ENCODE data around the gene SKAP2.

SKAP2 gene

DNA sequence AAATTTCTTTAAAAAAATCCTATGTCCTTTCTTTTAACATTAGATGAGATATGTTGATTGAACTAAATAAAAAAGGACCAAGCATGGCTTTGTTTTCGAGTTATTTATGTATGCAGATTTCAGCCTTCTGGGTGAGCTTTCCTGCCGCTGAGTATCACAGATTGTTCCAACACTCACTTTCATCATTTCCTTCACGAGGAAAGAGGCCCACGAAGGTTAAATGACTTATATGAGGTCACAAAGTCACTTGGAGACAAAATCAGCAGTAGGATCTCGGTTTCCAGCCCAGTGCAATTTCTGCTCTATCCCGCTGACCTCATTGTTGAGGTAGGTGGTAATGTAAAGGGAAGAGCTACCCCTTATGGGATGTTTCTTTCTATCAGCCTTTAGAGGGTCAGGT is 226.8 kb downstream of the SKAP2 start:
- no peak for DNase-seq (ENCODE audit: low read depth in 2 of 2)

- no peak for DNase-seq (ENCODE audit: low read depth in 2 of 2)
Observed at GRCh38 chr7:26636808-26637207, 227.6 kb downstream of the SKAP2 start.

- DNase-seq (ENCODE audit: low read depth in 2 of 2) = no peak
Observed at GRCh38 chr7:26633557-26633956, 230.8 kb downstream of the SKAP2 start.

GRCh38 chr7:26631601-26632000 is 232.8 kb downstream of the SKAP2 start:
- DNase-seq (ENCODE audit: low read depth in 2 of 2) = no peak

DNA sequence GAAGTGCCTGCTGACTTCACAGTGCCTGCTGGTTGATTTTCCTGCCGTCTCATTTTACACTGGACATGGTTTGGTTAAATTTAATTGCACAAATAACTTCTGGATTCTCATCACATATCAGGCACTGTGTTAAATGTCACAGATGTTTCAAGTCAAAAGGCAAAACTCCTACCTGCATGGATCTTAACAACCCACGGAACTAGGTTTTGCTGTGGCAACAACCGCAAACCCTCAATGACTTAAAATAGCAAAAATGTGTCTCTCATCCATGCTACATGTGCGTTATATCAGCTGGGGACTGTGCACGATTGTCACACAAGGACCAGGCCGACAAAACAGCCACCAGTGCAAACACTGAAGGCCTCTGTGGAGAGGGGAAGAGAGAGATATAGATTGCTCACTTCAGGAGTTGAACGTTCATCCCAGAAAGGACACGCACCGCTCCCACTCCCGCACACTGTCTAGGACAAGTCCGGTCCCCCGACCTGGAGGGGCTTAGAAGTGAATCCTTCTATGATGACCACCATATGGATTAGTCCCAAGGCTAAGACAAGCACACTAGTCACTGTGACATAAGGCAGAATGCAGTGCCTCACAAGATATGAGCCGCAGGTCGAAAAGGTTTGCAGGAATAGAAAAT is 233.3 kb downstream of the SKAP2 start:
- no peak for DNase-seq (ENCODE audit: low read depth in 2 of 2)

- DNase-seq (ENCODE audit: low read depth in 2 of 2) = no peak
Observed at GRCh38 chr7:26630361-26630760, 234.0 kb downstream of the SKAP2 start.

DNA sequence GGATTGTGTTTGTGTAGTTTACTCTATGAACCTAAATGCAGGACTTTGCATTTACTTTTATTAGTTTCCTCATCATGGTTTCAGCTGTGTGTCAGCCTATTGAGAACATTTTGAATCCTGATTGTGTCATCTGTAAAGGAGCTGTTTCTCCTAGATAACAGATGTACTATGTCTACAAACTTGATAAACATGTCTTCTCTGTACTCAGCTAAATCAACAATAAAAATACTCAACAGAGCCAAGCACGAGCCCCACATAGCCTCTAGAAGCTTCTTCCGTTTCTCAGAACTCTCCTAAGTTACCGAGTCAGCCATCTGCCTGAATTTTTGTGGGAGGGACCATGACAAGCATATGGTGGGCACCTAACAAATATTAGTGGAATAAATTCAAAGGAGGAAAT is 234.7 kb downstream of the SKAP2 start:
- no peak for DNase-seq (ENCODE audit: low read depth in 2 of 2)

GRCh38 chr7:26627891-26628341 is 236.5 kb downstream of the SKAP2 start:
- DNase-seq (ENCODE audit: low read depth in 2 of 2) = no peak

GRCh38 chr7:26627221-26627620 is 237.2 kb downstream of the SKAP2 start:
- DNase-seq (ENCODE audit: low read depth in 2 of 2) = no peak

GRCh38 chr7:26626687-26627086 is 237.7 kb downstream of the SKAP2 start:
- no peak for DNase-seq (ENCODE audit: low read depth in 2 of 2)

DNA sequence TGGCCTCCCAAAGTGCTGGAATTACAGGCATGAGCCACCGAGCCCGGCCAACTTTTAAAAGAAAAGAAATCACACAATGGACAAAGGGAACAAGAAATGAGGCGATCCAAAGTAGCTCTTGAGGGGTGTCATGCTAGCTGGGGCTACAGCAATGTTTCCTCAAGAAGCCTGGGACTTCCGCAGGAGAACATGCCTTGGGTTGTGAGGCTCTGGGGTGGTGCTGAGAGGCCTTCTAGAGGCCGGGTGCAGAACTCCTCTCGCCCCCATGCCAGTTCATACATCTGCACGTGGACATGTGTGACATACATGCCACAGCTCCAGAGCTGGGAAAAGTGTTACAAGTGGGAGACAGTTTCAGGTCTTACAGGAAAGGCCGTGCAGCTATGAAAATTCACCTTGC is 238.2 kb downstream of the SKAP2 start:
- DNase-seq (ENCODE audit: low read depth in 2 of 2) = no peak

DNA sequence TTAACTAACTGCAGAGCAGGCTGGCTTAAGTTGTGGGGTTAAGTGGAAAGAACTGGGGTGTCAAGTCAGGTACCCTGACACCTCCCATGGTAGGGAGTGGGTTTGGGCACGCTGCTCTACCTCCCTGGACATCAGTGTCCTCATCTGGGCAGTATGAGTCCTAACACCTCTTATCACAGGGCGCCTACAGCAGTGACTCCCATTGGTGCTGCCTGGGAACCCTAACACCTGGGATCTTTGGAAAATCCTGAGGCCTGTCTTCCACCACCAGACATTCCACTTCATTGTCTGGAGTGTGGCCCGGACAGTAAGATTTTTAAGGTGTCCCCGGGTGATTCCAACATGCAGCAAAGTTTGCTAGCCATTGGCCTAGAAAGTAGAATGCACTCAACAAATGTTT is 239.1 kb downstream of the SKAP2 start:
- DNase-seq (ENCODE audit: low read depth in 2 of 2) = no peak

DNA sequence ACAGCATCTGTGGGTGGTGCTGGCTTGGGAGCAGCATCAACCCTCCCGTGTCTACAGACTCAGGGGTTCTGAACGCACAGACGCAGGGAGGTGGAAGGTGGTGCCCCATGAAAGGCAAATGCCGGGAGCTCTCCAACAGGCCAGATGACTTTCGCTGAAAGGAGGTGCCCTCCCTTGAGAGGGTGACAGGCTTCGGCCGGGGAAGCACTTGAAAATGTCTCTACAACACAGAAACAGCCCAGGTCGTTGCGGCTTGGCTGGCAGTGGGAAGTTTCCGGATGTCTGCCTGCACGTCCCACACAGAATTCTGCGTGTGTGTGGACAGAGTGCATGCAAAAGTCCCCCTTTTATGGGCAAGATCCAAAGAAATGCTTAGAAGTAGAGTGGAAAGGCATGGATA is 239.6 kb downstream of the SKAP2 start:
- DNase-seq (ENCODE audit: low read depth in 2 of 2) = no peak

DNA sequence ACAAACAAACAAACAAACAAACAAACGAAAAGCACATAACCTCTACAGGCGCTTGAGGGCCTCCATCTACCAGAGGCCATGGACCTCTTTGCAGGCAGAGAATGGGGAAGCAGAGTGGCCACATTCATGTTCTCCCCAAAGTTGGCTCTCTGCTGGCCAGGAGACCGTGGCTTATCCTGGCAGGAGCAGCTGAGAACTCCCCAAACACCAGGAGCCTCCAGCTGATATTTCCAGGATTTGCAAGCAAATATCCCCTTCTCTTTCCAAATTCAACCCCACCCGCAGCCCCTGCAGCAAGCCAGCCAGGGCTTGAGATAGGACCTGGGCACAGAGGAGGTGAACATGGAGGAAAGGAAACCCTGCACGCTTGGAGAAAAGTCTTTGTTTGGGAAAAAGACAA is 240.0 kb downstream of the SKAP2 start:
- DNase-seq (ENCODE audit: low read depth in 2 of 2) = no peak

DNA sequence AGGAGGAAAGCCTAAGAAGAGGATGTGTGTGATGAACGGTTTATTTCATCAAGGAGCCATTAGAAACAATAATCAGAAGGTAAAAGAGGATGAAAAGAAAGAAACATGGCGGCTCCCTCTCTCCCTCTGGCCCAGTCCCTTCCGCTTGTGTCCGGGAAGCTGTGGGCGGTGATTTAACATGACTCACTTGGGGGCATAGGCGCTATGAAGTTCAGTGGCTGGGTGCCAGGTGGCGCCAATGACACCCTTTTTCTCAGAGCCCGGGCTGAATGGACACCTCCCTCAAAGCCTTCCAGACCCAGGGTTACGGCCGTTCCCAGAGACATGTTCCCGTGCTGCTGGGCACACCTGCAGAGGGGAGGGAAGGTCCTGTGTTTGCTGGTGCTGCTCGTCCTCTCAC is 244.0 kb downstream of the SKAP2 start:
- DNase-seq (ENCODE audit: low read depth in 2 of 2) = no peak

DNA sequence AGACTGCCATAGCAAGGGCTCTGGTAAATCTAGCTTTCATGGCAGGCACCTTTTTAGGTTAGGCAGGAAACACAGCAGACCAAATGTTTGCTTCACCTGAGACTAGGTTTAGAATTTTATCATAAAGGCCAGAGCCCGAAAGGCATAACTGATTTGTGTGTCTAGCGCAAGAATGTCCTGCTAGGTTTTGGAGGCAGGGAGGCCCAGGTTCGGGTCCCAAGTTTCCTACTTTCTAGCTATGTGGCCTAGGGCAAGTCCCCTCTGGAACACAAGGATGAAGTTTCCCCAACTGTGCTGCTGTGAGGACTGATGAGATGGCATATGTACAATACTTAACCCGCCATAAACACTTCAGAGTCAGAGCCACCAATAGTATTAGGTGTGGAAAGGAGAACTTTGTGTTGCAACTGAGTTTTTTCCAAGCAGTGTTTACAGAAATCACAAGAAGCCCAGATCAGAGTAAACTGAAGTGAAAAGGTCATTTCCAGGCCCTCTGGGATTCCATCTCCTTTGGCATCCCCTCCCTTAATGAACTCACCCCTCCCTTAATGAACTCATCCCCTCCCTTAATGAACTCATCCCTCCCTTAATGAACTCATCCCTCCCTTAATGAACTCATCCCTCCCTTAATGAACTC is 244.9 kb downstream of the SKAP2 start:
- DNase-seq (ENCODE audit: low read depth in 2 of 2) = no peak

DNA sequence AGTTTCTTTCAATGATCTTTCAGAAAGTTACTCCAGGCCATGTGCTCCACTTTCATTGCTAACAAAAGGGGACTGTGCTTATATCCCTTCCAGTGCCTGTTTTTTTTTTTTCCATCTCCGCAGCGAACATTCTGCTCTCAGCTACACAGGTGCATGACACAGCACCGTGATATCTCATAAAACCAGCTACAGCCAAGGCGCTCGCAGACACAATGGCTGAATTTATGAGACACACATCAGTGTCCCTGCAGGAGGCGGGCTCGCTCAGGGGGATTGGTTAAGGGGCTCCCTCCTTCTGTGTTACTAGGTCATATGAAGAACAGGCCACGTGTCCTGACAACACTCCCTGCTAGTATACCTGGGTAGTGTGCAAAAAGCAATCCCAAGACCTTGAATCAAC is 245.5 kb downstream of the SKAP2 start:
- no peak for DNase-seq (ENCODE audit: low read depth in 2 of 2)

- DNase-seq (ENCODE audit: low read depth in 2 of 2) = no peak
Observed at GRCh38 chr7:26618449-26618848, 245.9 kb downstream of the SKAP2 start.
